Erythroblast (primary cell): ENCODE measurements around the gene HTT-AS.

Experiments used
- GATA1 ChIP-seq: IDR thresholded peaks from 2 replicates; pipeline ENCODE4 v1.6.1; 2011; ENCODE audit warnings: low read depth, mild to moderate bottlenecking, control low read depth, low read length, moderate library complexity
- POLR2A ChIP-seq: IDR thresholded peaks from 2 replicates; pipeline ENCODE4 v1.6.1; 2011; ENCODE audit warnings: mild to moderate bottlenecking, low read length

GRCh38 chr4:3074078-3074845, at the start of gene HTT-AS, which contains the start of gene HTT:
- TF ChIP-seq POLR2A = peak; percentile 63
- TF ChIP-seq GATA1 = no peak
